NCI-H2196 treated with DMSO at 0.1 percent for 48 hours (cell line): ENCODE data around the gene HECW1.

Experiments
- DNase-seq: peaks from one replicate; lab custom pipeline; 2025; ENCODE audit not compliant: unreplicated experiment; lab: John Stamatoyannopoulos, UW

The HECW1 gene

GRCh38 chr7:43142703-43143102, 30.3 kb downstream of the HECW1 start:
- no peak for DNase-seq

- DNase-seq: no peak
Measured at GRCh38 chr7:43143918-43144589, 31.6 kb downstream of the HECW1 start.

DNA sequence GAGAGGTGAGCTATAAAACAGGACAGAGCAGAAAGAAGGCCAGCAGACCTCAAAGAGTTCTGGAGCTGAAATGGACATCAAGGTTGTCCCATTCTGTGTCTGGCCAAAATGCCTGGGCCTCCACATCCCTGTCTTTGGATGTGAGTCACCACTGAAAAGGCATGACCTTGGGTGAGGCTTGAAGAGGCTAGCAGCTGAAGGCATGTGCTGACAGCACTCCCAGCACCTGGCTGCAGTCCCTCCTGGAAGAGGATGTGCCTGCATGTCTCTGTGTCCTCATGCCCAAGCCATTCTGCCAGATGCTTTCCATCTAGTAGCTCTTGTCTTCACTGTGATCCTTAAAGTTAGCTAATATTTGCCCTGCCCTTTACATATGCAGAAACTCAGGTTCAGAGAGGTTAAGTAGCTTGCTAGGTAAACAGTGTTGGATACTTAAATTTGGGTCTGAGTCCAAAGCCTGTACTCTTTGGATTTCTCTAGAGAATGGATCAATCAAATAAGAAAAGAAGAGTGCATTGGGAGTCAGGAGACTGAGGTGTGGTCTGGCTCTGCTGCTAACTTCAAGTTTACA, 35.8 kb downstream of the HECW1 start:
- DNase-seq: no peak

- no peak for DNase-seq
Measured at GRCh38 chr7:43151076-43151475, 38.6 kb downstream of the HECW1 start.

GRCh38 chr7:43152696-43153095, 40.2 kb downstream of the HECW1 start:
- no peak for DNase-seq

DNA sequence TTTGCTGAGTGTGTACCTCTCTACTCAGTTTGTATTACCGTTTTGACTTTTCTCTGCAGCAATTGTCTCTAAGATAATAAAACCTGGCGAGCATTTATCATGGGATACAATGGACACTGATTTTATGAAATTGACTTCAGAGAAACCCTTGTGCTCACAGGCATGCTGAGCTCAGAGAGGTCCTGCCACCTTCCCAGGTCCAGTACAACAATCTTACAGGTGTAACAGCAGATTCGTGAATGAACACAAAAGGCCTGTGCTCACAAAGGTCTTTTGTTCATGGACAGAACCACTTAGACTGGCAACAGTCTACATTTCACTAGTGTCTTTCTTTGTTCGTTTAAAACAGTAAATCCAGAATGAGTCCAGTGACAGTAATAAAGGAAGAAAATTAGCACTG, 43.2 kb downstream of the HECW1 start:
- DNase-seq: no peak

DNA sequence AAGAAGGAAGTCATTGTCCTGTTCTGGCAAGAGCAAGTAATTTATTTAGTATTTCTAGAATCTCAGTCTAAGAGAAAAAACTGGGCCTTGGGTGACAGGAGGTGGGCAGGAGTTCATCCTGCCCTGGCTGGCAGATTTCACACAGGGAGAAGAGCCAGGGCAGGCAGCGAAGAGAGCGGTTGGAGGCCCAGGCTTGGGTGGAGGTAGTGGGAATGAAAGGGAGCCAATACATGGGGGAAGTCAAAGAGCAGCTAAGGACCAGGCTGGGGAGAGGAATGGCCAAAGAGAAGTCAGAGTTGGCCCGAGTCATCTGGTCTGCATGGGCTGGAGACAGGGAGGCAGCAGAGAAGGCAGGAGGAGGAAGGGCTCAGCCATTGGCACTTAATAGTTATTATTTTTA, 51.4 kb downstream of the HECW1 start:
- DNase-seq: no peak

- no peak for DNase-seq
Measured at GRCh38 chr7:43164757-43165156, 52.3 kb downstream of the HECW1 start.

DNA sequence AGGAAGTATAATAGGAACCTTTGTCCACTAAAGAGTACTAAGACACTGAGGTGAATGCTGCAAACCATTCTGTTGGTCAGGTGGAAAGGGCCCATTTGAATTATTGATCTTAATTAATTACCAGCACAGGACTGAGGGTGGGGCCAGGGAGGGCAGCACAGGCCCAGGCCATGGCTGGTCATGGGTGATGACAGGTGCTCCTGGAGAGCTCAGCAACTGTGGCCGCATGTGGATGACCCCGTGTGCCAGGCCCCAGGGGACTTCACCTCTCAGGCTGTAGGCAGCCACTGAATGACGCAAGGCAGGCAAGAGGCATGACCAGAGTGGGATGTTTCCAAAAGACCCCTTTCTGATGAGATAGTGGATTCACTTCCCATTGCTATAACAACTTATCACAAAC, 54.2 kb downstream of the HECW1 start:
- DNase-seq: no peak

- no peak for DNase-seq
Measured at GRCh38 chr7:43169076-43169475, 56.6 kb downstream of the HECW1 start.

DNA sequence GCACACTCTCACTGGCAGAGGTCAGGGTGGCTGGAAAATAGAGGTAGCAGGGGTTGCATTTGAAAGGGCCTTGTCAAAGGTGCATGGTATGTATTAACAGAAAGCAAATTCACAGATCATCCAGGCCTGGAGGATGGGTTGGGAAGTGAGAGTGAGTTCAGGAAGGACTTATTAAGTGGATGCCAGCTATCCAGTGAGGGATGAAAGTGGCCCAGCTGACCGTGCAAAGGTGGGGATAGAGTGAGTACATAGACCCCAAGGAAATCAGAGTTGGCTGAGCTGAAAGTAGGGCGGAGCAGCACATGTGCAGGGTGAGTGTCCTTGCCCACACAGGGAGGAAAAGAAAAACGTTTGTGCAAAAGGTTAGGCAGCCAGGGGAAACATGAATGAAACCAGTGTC, 58.1 kb downstream of the HECW1 start:
- no peak for DNase-seq

GRCh38 chr7:43175570-43176200, 63.2 kb downstream of the HECW1 start:
- DNase-seq: no peak

GRCh38 chr7:43179393-43179792, 66.9 kb downstream of the HECW1 start:
- no peak for DNase-seq

GRCh38 chr7:43192806-43193460, 80.5 kb downstream of the HECW1 start:
- no peak for DNase-seq

DNA sequence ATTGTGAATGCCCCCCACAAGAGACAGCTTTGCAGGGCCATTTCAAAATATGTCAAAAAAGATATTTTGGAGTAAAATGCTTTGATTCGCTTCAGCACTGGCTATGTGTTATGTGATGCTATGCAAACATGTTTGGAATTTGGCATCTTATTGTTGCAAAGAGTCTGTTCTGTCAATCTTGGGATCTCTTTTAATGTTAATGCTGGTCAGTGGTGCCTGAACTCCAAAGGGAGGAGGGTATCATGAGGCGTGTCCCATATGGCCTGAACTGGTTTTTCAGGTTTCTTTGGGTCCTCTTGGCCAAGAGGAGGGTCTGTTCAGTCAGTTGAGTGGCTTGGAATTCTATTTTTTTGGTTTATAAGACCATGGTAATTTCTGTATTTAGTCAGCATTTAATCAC, 81.4 kb downstream of the HECW1 start:
- DNase-seq: no peak

- no peak for DNase-seq
Measured at GRCh38 chr7:43195256-43195655, 82.8 kb downstream of the HECW1 start.

DNA sequence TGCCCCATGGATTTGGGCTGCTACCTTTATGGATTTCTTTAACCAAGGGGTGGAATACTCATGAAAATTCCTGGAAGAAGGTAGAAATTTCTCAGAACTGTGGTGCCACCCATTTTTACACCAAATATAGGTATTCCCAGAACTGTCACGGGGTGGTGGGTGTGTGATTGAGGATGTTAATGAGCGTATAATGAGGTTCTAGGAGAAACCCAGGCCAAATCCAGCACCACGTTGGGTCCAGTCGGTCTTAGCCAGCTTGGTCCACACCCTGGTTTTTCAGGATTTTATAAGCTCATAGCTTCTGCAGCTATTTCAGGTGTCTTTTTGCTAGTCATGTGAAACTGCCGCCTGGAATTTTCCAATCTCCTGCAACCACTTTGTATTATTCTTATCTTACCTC, 83.3 kb downstream of the HECW1 start:
- no peak for DNase-seq

DNA sequence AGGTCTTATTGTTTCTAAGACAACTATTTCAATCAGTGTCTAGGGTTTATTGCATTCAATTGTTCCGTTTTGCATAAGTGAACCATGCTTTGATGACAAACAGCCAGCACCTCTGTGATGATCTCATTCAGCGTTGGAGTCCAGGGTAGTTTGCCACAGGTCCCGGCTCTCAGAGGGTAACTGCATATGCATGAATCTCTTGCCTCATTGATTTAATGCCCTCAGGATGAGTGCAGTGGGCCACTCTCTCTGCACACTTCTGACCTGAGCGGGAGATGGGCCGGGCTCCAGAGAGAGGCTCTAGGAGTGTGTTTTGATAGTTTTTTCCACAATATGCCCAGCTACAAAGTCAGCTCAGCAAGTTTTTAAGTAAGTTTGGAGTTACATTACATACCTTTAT, 83.9 kb downstream of the HECW1 start:
- no peak for DNase-seq

DNA sequence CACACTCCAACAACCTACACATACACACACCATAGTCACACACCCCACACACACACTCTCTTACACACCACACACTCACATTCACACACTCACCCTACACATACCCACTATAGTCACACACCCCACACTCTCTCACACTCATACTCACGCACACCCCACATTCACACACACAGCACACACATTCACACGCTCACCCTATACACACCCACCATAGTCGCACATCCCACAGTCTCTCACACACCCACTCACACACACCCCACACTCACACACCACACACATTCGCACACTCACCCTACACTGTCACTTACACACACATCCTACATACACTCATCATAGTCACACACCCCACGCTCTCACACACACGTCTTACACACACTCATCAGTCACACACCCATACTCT, 85.6 kb downstream of the HECW1 start:
- no peak for DNase-seq

GRCh38 chr7:43198599-43199090, 86.2 kb downstream of the HECW1 start:
- no peak for DNase-seq

- DNase-seq: no peak
Measured at GRCh38 chr7:43199371-43200160, 87.1 kb downstream of the HECW1 start.
